NCI-H69 (cell line): Measurements from ENCODE around the gene STK35.

ENCODE experiments used
- DNase-seq: peaks from one replicate; lab custom pipeline; 2025; lab: John Stamatoyannopoulos, UW

The STK35 gene

GRCh38 chr20:2135013-2135412 is 33.4 kb downstream of the STK35 start:
- DNase-seq: peak; percentile 37

- DNase-seq: no peak
Observed at GRCh38 chr20:2136275-2136674, 34.6 kb downstream of the STK35 start.

DNA sequence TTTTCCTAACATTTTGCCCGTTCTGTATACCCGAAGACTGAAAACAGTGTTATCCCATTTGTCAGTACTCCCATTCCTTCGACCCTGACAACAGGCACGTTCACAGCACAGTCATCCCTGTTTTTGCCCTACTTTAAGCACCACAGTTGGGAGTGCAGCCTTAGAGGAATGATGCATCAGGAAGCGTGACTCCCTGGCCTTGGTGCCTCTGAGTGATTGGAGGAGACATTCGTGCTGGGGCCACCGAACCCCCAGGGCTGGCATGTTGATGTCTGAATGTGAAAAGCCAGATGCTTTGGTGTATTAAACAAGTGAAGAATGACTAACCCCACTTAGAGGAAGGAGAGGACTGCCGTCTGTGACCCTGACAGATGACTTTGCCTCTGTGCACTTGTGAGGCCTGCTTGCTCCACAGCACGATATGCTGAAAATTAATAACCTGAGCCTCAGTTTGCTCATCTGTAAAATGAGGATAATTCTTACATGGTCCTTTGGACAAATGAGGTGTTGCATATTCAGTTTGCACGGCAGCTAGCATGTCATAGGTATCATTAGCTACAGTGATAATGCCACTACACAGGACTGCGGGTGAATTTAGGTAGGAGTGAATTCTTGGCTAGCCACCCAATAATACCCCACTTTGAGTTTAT is 36.0 kb downstream of the STK35 start:
- DNase-seq: no peak

- no peak for DNase-seq
Observed at GRCh38 chr20:2138396-2138795, 36.8 kb downstream of the STK35 start.

GRCh38 chr20:2139250-2139649 is 37.6 kb downstream of the STK35 start:
- DNase-seq: no peak

- DNase-seq: no peak
Observed at GRCh38 chr20:2139736-2140135, 38.1 kb downstream of the STK35 start.

DNA sequence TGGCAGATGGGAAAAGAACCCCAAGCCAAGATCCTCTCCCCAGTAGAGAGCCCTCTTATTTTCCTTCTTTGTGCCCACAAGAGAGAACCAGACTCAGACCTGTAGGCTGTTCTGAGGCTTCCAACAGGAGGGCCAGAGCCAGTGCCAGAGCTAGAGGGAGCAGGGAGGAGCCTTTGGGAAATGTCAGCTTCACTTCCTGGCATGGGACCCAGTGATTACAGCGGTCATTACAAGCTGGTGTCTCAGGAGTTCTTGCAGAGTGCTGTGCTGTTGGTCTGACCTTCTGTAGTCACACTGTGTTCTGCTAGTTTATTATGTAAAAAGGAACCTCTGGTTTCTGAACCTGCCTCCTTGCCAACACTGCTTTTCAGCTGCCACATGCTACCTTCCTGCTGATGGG is 38.9 kb downstream of the STK35 start:
- DNase-seq: no peak

GRCh38 chr20:2141600-2142575 is 40.3 kb downstream of the STK35 start:
- no peak for DNase-seq

- DNase-seq: no peak
Observed at GRCh38 chr20:2142649-2143048, 41.0 kb downstream of the STK35 start.

DNA sequence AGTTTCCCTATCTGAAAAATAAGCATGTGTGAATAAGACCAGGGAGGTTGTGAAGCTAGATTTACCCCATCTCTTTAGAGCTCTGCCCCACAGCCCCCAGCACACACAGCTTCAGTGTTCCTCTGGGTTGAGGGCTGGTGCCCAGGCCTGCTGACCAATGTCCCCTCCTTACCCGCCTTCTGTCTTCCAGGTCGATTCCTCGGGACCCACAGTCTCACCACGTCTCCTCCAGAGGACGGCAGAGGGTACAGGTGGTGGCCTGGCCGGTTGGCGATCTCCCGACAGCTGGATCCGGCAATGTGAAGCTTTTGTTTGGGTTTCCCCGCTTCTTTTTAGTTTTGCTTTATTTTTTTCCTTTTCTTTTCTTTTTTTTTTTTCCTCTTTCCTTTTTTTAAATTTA is 42.0 kb downstream of the STK35 start:
- no peak for DNase-seq

DNA sequence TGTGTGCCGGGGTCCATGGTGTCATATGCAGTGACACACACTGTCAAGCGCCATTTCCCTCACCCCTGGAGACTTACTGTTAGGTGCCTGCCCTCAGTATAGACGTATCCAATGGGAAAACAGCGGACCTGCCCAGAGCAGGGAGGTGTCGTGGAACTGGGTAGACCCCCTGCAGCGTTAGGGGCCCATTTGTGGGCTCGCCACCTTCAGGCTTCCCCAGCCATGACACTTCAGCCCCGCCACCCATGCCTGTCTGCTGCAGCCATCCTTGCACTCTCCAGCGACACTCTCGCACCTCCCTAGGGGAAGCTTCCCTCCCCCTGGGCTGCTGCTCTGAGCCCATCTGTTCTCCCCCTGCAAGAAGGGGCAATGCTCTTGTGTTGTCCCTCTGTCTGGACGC is 43.2 kb downstream of the STK35 start:
- DNase-seq: no peak

- no peak for DNase-seq
Observed at GRCh38 chr20:2145376-2145775, 43.7 kb downstream of the STK35 start.

GRCh38 chr20:2146080-2146867 is 44.6 kb downstream of the STK35 start:
- no peak for DNase-seq

- no peak for DNase-seq
Observed at GRCh38 chr20:2149507-2149906, 47.9 kb downstream of the STK35 start.

DNA sequence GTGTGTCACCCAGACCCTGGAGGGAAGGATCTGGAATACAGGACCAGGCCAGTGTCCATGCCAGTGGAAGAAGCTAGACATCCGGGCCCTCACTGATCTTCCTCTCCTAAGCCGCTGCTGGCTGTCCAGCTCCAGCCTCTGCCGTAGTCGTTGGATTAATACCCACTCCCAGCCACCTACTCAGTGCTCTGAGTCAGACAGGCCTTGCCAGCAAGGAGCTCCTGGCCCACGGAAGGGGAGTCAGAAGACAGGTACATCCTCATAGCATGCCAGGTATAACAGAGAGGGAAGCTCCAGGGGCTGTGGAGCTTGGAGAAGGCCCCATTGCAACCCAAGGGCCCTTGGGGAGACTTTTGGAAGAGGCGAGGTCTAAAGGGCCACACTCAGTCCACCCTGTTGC is 49.0 kb downstream of the STK35 start:
- DNase-seq: no peak

- DNase-seq: no peak
Observed at GRCh38 chr20:2151858-2152281, 50.2 kb downstream of the STK35 start.

- DNase-seq: peak; percentile 34
Observed at GRCh38 chr20:2152317-2152716, 50.7 kb downstream of the STK35 start.

DNA sequence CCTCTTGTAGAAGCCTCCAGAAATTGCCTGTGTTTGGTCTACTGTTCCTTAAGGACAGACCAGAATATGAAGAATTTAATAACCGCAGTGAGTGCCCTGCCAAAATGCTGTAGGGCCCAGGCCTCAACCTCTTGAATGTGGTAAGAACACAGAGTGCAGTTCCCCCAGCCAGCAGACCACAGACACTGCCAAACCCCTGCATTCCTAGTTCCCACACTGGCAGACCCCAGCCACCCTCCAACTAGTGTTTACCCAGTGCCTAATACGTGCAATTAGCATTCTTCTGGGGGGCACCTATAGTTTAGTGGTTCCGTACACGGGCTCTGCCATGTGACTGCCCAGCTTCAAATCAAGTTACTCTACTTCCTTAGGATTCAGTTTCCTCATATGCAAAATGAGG is 51.7 kb downstream of the STK35 start:
- no peak for DNase-seq

DNA sequence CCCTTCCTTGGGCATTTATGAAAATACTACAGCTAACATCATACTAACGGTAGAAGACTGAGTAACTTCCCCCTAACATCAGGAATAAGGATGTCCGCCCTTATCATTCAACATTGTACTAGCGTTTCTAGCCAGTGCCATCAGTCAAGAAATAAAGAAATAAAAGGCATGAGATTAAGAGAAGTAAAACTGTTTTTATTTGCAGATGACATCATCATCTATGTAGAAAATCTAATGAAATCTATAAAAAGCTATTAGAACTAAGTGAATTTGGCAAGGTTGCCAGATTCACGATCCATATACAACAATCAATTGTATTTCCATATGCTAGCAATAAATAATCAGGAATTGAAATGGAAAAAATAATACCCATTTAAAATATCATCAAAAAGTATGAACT is 54.6 kb downstream of the STK35 start:
- DNase-seq: no peak

GRCh38 chr20:2156666-2157624 is 55.3 kb downstream of the STK35 start:
- no peak for DNase-seq

- no peak for DNase-seq
Observed at GRCh38 chr20:2162125-2162822, 60.6 kb downstream of the STK35 start.
